CD14-positive monocyte (primary cell): ENCODE data around the gene SNX15. TPM values are rescaled to one million over a fixed set of nuclear protein-coding genes. Genes with fewer than 3 reads are reported as not detected.
A peak's percentile ranks its signal among the peaks of the same experiment; 100 is the strongest.

Source experiments
- DNase-seq, 3 donors: peaks; one replicate each; pipeline ENCODE4 v3.0.0-alpha.2; 2011 to 2022
- H2AFZ ChIP-seq: 2 replicates; pipeline ENCODE4 v1.6.0; 2012; ENCODE audit warnings: mild to moderate bottlenecking, low read depth, low read length, inconsistent platforms; ENCODE audit not compliant: insufficient read depth, poor library complexity, severe bottlenecking
- H3K27ac ChIP-seq, 2 donors: 1 replicate in 1 of 2; 2 replicates in 1 of 2; pipeline ENCODE4 v1.5.1; 2012 to 2013; ENCODE audit warnings: low read length in 2 of 2, control low read depth in 1 of 2, inconsistent platforms in 1 of 2, low read depth in 1 of 2, mild to moderate bottlenecking in 1 of 2
- H3K27me3 ChIP-seq, 2 donors: one replicate each; pipeline versions ENCODE4 v1.6.0 to v1.6.1; 2011 to 2013; ENCODE audit warnings: low read length in 2 of 2; ENCODE audit not compliant: control insufficient read depth in 2 of 2, insufficient read depth in 2 of 2
- H3K36me3 ChIP-seq, 2 donors: replicated peaks in 1 of 2; 1 replicate in 1 of 2; 2 replicates in 1 of 2; pipeline versions ENCODE4 v1.5.1 to v1.6.1; 2012 to 2013; ENCODE audit warnings: low read length in 2 of 2, control low read depth in 1 of 2, inconsistent platforms in 1 of 2, mild to moderate bottlenecking in 1 of 2; ENCODE audit not compliant: insufficient read depth in 2 of 2, control insufficient read depth in 1 of 2
- H3K4me1 ChIP-seq, 2 donors: 1 replicate in 1 of 2; 2 replicates in 1 of 2; pipeline versions ENCODE4 v1.5.1 to v1.6.1; 2012 to 2013; ENCODE audit warnings: low read length in 2 of 2, control low read depth in 1 of 2, inconsistent platforms in 1 of 2, mild to moderate bottlenecking in 1 of 2, moderate library complexity in 1 of 2; ENCODE audit not compliant: insufficient read depth in 2 of 2, control insufficient read depth in 1 of 2
- H3K4me2 ChIP-seq: replicated peaks from 2 replicates; pipeline ENCODE3; 2012; ENCODE audit warnings: low read length, moderate library complexity, mild to moderate bottlenecking; ENCODE audit not compliant: poor library complexity, severe bottlenecking; ENCODE audit errors: extremely low read depth
- H3K4me3 ChIP-seq, 3 experiments: fragments of 200-600 bp in 1 of 3; sonication (generic) in 1 of 3; replicated peaks in 1 of 3; 1 replicate in 2 of 3; 2 replicates in 1 of 3; pipeline ENCODE4 v1.5.1; 2011 to 2013; ENCODE audit warnings: low read length in 3 of 3, mild to moderate bottlenecking in 3 of 3, control low read depth in 2 of 3, low read depth in 2 of 3, inconsistent platforms in 1 of 3, moderate library complexity in 1 of 3
- H3K79me2 ChIP-seq: 2 replicates; pipeline ENCODE4 v1.6.0; 2012; ENCODE audit warnings: mild to moderate bottlenecking, control low read depth, inconsistent platforms, low read length, moderate library complexity; ENCODE audit not compliant: insufficient read depth
- H3K9ac ChIP-seq: 2 replicates; pipeline ENCODE4 v1.6.0; 2017; ENCODE audit warnings: low read length, mild to moderate bottlenecking; ENCODE audit not compliant: insufficient read depth, poor library complexity, severe bottlenecking
- H3K9me3 ChIP-seq, 2 donors: replicated peaks in 1 of 2; 1 replicate in 1 of 2; 2 replicates in 1 of 2; pipeline versions ENCODE4 v1.5.1 to v1.6.1; 2012 to 2013; ENCODE audit warnings: low read length in 2 of 2, control low read depth in 1 of 2; ENCODE audit not compliant: control insufficient read depth in 1 of 2, insufficient read depth in 1 of 2
- H4K20me1 ChIP-seq: 2 replicates; pipeline ENCODE4 v1.6.0; 2012; ENCODE audit warnings: mild to moderate bottlenecking, low read length, control low read depth, moderate library complexity; ENCODE audit not compliant: insufficient read depth
- H3K27ac Mint-ChIP-seq, 7 donors: one replicate each; pipeline ENCODE4 v1.8.0; 2020; ENCODE audit warnings: mild to moderate bottlenecking in 7 of 7, mixed read lengths in 7 of 7, moderate library complexity in 6 of 7, inconsistent platforms in 2 of 7
- H3K27me3 Mint-ChIP-seq, 3 donors: one replicate each; pipeline ENCODE4 v1.8.0; 2021 to 2022; ENCODE audit warnings: low read depth in 3 of 3, mild to moderate bottlenecking in 3 of 3, mixed read lengths in 3 of 3, moderate library complexity in 3 of 3, inconsistent platforms in 1 of 3
- H3K36me3 Mint-ChIP-seq, 2 donors: one replicate each; pipeline ENCODE4 v1.8.0; 2020; ENCODE audit warnings: mixed read lengths in 2 of 2, inconsistent platforms in 1 of 2, mild to moderate bottlenecking in 1 of 2
- H3K4me1 Mint-ChIP-seq: one replicate; pipeline ENCODE4 v1.8.0; 2020; ENCODE audit warnings: mild to moderate bottlenecking, mixed read lengths
- H3K4me3 Mint-ChIP-seq, 2 donors: one replicate each; pipeline ENCODE4 v1.8.0; 2020; ENCODE audit warnings: mild to moderate bottlenecking in 2 of 2, mixed read lengths in 2 of 2, moderate library complexity in 1 of 2
- H3K9me3 Mint-ChIP-seq, 7 donors: one replicate each; pipeline ENCODE4 v1.8.0; 2020 to 2022; ENCODE audit warnings: mixed read lengths in 7 of 7, mild to moderate bottlenecking in 6 of 7, moderate library complexity in 6 of 7, inconsistent platforms in 2 of 7
- WGBS: methylation state at CpG from one replicate; pipeline ENCODE4 v1.1.5; 2013; ENCODE audit warnings: missing lambda C conversion rate; ENCODE audit not compliant: insufficient coverage; 5-methylcytosine and 5-hydroxymethylcytosine counted together
- intact Hi-C, 2 donors: fragments of 100-400 bp; cut with micrococcal nuclease; formaldehyde crosslinking; loops; one replicate each; pipeline versions ENCODE4 v1.15.0 to v1.15.1; 2023
- polyA plus RNA-seq, 3 donors: library from polyadenylated mRNA; depleted of rRNA in 1 of 3; unstranded in 2 of 3; stranded (reverse) in 1 of 3; fragments of 300-500 nt in 2 of 3; fragments of >200 nt in 1 of 3; fragmentation: Illumina TruSeq in 2 of 3; gene quantifications; 1 replicate in 2 of 3; 2 replicates in 1 of 3; pipeline ENCODE4 v1.2.3, GENCODE V29; 2012 to 2021
- TF ChIP-seq, protein P1 (sequence below): fragments of 200-600 bp; IDR thresholded peaks from one replicate; pipeline ENCODE4 v1.8.0; 2022; ENCODE audit warnings: antibody characterized with exemption, mild to moderate bottlenecking

Gene SNX15
- polyA plus RNA-seq, 3 donors, result 16.2 to 26.7 (median 17.8) TPM

DNA sequence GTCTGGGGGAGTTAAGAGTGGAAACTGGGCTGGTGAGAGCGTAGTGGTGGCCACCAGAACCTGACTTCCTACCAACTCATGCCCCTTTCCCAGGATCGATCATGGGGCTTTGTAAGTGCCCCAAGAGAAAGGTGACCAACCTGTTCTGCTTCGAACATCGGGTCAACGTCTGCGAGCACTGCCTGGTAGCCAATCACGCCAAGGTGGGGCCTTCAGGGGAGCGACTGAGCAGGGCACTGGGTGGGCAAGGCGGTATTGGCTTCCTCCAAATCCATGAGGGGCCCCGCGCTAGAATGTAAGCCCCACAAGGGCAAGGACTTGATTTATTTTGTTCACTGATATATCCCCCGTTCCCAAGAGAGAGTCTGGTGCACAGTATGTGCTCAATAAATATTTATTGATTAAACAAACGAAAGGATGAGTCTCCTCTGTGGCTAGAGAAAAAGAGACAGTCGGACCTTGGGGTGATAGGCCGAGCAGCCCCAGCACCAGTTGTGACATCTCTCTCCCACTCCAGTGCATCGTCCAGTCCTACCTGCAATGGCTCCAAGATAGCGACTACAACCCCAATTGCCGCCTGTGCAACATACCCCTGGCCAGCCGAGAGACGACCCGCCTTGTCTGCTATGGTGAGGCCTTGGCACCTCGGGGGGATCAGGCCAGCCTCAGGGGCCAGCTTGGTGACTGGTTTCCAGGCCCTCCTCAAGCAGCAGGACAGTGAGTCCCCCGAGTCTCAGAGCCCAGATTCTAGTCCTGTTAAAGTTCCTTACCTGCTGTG lies 57.5 kb downstream of the SNX15 start:
- Mint-ChIP-seq H3K4me1 (peaks cover 44% of the 10 kb centered on the region), H3K4me3 (peak overlapping the region; percentile 88 to 95), H3K36me3 (peaks cover 41 to 53% of the 10 kb centered on the region in 2 donors), H3K9me3 (peaks cover 0 to 2% (median 0%) of the 10 kb centered on the region in 7 donors), H3K27ac (peak overlapping the region; percentile 93 to 98 (median 95)), H3K27me3 (no peaks in the 10 kb centered on the region)
- Histone ChIP-seq H3K27ac (peak overlapping the region; percentile 73 to 92), H3K4me1 (peaks cover 33 to 43% of the 10 kb centered on the region in 2 donors), H3K27me3 (no peaks in the 10 kb centered on the region), H3K9ac (peak overlapping the region; percentile 91), H2AFZ (peak overlapping the region; percentile 98), H3K9me3 (no peaks in the 10 kb centered on the region), H3K4me3 (peak overlapping the region; percentile 62 to 95 (median 84)), H4K20me1 (no peaks in the 10 kb centered on the region), H3K36me3 (peaks cover 33 to 48% of the 10 kb centered on the region in 2 donors), H3K4me2 (peak overlapping the region; percentile 95), H3K79me2 (peaks cover 53% of the 10 kb centered on the region)
- no peak for DNase-seq
- intact Hi-C loops, result loop anchor here (1.0 to 5.0 kb wide), 5 partner anchors 12 to 72 kb away; partner anchors contain the start of genes FAU (in 2 of the 2), MRPL49 (in 2 of the 2), ARL2 (in 1 of the 2) and SNX15 (in 1 of the 2)
- 64% methylated on average over 14 of the region's 23 CpGs for WGBS
- TF ChIP-seq, protein P1, sequence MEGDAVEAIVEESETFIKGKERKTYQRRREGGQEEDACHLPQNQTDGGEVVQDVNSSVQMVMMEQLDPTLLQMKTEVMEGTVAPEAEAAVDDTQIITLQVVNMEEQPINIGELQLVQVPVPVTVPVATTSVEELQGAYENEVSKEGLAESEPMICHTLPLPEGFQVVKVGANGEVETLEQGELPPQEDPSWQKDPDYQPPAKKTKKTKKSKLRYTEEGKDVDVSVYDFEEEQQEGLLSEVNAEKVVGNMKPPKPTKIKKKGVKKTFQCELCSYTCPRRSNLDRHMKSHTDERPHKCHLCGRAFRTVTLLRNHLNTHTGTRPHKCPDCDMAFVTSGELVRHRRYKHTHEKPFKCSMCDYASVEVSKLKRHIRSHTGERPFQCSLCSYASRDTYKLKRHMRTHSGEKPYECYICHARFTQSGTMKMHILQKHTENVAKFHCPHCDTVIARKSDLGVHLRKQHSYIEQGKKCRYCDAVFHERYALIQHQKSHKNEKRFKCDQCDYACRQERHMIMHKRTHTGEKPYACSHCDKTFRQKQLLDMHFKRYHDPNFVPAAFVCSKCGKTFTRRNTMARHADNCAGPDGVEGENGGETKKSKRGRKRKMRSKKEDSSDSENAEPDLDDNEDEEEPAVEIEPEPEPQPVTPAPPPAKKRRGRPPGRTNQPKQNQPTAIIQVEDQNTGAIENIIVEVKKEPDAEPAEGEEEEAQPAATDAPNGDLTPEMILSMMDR, result no peak

DNA sequence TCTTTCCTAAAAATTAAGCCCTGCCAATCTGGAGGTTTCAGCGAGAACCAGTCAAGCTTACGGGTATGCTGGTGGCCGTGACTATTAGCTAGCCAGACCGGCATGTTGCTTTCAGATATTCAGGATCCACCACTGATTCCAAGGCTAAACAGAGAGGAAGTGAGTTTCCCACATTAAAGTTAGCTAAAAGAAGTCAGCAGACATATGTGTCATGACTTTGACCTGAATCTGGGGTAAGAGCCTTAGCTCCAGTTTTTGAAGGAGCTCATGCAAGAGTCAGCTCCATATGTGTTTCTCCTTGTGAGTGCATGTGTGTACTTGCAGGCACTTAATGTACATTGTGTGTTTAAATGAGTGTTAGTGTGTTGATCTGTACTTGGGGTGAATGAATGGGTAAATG lies 58.2 kb downstream of the SNX15 start:
- 86% methylated on average over 4 of the region's 4 CpGs for WGBS
- intact Hi-C loops, result loop anchor here (2.0 to 5.0 kb wide), 2 partner anchors 37 to 53 kb away; partner anchors contain the start of genes FAU (in 2 of the 2) and MRPL49 (in 2 of the 2)

More for the DNA sequence above, 58.2 kb downstream of the SNX15 start:
- no peak overlapping the region for H2AFZ ChIP-seq
- no peaks in the 10 kb centered on the region for H3K27me3 ChIP-seq
- H3K9ac ChIP-seq, result no peak overlapping the region
- H3K4me3 Mint-ChIP-seq, result peak overlapping the region; percentile 88 to 95
- DNase-seq, result no peak
- peak overlapping the region in 1 of 3 experiments; percentile 95 for H3K4me3 ChIP-seq
- H3K4me1 ChIP-seq, result peaks cover 32 to 42% of the 10 kb centered on the region in 2 donors
- H3K79me2 ChIP-seq, result peaks cover 47% of the 10 kb centered on the region
- H3K9me3 ChIP-seq, result no peaks in the 10 kb centered on the region
- H3K9me3 Mint-ChIP-seq, result peaks cover 0 to 2% (median 0%) of the 10 kb centered on the region in 7 donors
- no peaks in the 10 kb centered on the region for H4K20me1 ChIP-seq
- peak overlapping the region; percentile 73 to 92 for H3K27ac ChIP-seq
- H3K36me3 Mint-ChIP-seq, result peaks cover 43 to 55% of the 10 kb centered on the region in 2 donors
- peaks cover 33 to 48% of the 10 kb centered on the region in 2 donors for H3K36me3 ChIP-seq
- no peak overlapping the region for H3K4me2 ChIP-seq
- peaks cover 42% of the 10 kb centered on the region for H3K4me1 Mint-ChIP-seq
- TF ChIP-seq, protein P1, result no peak
- H3K27me3 Mint-ChIP-seq, result no peaks in the 10 kb centered on the region
- peak overlapping the region in 6 of 7 donors; percentile 47 to 98 (median 94) for H3K27ac Mint-ChIP-seq
